Adrenal gland (tissue), 5 donors: Measurements from ENCODE around the gene ANKRD23.
"Not testable (repeated sequence)": the region's sequence is repeated elsewhere in the genome, so short reads cannot be mapped to it uniquely, and the experiment has no call there.

Experiments used
- POLR2A ChIP-seq, 2 donors: fragments of 450-650 bp; IDR thresholded peaks; one replicate each; pipeline ENCODE4 v1.6.1; 2017; ENCODE audit warnings: antibody characterized with exemption in 2 of 2, mild to moderate bottlenecking in 2 of 2, moderate library complexity in 1 of 2
- TF ChIP-seq, protein P1 (sequence below), 6 experiments: fragments of 450-650 bp in 4 of 6; fragments of 200-600 bp in 2 of 6; sonication (generic) in 1 of 6; IDR thresholded peaks; 1 replicate in 5 of 6; 2 replicates in 1 of 6; pipeline versions ENCODE4 v1.5.1 to v1.8.0; 2016 to 2021; ENCODE audit warnings: antibody characterized with exemption in 6 of 6, mild to moderate bottlenecking in 2 of 6, moderate library complexity in 1 of 6
- donor health status: DM: no; HTN: no; CAD: no.

DNA sequence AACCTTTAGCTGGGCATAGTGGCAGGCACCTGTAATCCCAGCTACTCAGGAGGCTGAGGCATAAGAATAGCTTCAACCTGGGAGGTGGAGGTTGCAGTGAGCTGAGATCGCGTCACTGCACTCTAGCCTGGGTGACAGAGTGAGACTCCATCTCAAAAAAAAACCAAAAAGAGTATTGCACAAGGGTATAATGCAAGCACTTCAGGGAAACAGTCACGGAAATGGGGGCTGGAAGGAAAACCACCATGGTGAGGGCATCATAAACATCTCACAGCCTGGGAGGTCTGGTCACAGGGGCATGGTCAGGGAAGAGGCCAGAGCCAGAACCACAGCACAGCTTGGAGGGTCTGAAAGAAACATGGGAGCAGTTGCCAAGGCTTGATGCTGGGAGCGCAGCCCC, 19.2 kb upstream of the ANKRD23 start:
- not testable (repeated sequence) for TF ChIP-seq POLR2A (IDR thresholded peaks at IDR 0.05)
- TF ChIP-seq, protein P1, sequence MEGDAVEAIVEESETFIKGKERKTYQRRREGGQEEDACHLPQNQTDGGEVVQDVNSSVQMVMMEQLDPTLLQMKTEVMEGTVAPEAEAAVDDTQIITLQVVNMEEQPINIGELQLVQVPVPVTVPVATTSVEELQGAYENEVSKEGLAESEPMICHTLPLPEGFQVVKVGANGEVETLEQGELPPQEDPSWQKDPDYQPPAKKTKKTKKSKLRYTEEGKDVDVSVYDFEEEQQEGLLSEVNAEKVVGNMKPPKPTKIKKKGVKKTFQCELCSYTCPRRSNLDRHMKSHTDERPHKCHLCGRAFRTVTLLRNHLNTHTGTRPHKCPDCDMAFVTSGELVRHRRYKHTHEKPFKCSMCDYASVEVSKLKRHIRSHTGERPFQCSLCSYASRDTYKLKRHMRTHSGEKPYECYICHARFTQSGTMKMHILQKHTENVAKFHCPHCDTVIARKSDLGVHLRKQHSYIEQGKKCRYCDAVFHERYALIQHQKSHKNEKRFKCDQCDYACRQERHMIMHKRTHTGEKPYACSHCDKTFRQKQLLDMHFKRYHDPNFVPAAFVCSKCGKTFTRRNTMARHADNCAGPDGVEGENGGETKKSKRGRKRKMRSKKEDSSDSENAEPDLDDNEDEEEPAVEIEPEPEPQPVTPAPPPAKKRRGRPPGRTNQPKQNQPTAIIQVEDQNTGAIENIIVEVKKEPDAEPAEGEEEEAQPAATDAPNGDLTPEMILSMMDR (IDR thresholded peaks at IDR 0.05), result not testable (repeated sequence)
